ENCODE measurements around the gene PCTP.
A peak's percentile ranks its signal among the peaks of the same experiment; 100 is the strongest.

The PCTP gene

GRCh38 chr17:55728361-55728760, 22.5 kb upstream of the PCTP start:
- no peak for DNase-seq

- no peak for DNase-seq
Measured at GRCh38 chr17:55728833-55729232, 22.0 kb upstream of the PCTP start.

GRCh38 chr17:55729484-55729883, 21.4 kb upstream of the PCTP start:
- DNase-seq: no peak

- DNase-seq: no peak
Measured at GRCh38 chr17:55730380-55730779, 20.5 kb upstream of the PCTP start.

- DNase-seq: no peak
Measured at GRCh38 chr17:55730808-55731207, 20.0 kb upstream of the PCTP start.

GRCh38 chr17:55731586-55732250, 19.1 kb upstream of the PCTP start:
- peak; percentile 27 for DNase-seq

GRCh38 chr17:55734128-55734781, 16.6 kb upstream of the PCTP start:
- DNase-seq: peak; percentile 28

- DNase-seq: peak; percentile 58
Measured at GRCh38 chr17:55735731-55736405, 15.0 kb upstream of the PCTP start.

- no peak for DNase-seq
Measured at GRCh38 chr17:55737976-55738501, 12.8 kb upstream of the PCTP start.

GRCh38 chr17:55740511-55741355, 10.1 kb upstream of the PCTP start:
- no peak for DNase-seq

- DNase-seq: no peak
Measured at GRCh38 chr17:55741356-55741700, 9.5 kb upstream of the PCTP start.

GRCh38 chr17:55742272-55743102, 8.4 kb upstream of the PCTP start:
- no peak for DNase-seq

GRCh38 chr17:55743103-55743679, 7.7 kb upstream of the PCTP start:
- DNase-seq: peak; percentile 35

- no peak for DNase-seq
Measured at GRCh38 chr17:55745258-55745657, 5.6 kb upstream of the PCTP start.

- no peak for DNase-seq
Measured at GRCh38 chr17:55746466-55746865, 4.4 kb upstream of the PCTP start.

- no peak for DNase-seq
Measured at GRCh38 chr17:55747209-55747608, 3.6 kb upstream of the PCTP start.

- no peak for DNase-seq
Measured at GRCh38 chr17:55748841-55749240, 2.0 kb upstream of the PCTP start.

- DNase-seq: no peak
Measured at GRCh38 chr17:55749985-55750384, 866 bp upstream of the PCTP start.

- no peak for DNase-seq
Measured at GRCh38 chr17:55751720-55752250, 934 bp downstream of the PCTP start.

- DNase-seq: no peak
Measured at GRCh38 chr17:55756689-55757088, 5.8 kb downstream of the PCTP start.

GRCh38 chr17:55757659-55758058, 6.8 kb downstream of the PCTP start:
- no peak for DNase-seq

GRCh38 chr17:55758171-55758570, 7.3 kb downstream of the PCTP start:
- DNase-seq: no peak
